ENCODE results near the gene NBDY.
"Not testable (repeated sequence)": the region's sequence is repeated elsewhere in the genome, so short reads cannot be mapped to it uniquely, and the experiment has no call there.

NBDY gene

GRCh38 chrX:56729152-56729850, at the start of gene NBDY:
NBDY (plus strand) TSS chrX:56729243; CDS start chrX:56729354, 111 bp downstream.
- intact Hi-C loops (cut with DNase I): no loop called here
- peak; percentile 13 to 78 (median 28) for DNase-seq

DNA sequence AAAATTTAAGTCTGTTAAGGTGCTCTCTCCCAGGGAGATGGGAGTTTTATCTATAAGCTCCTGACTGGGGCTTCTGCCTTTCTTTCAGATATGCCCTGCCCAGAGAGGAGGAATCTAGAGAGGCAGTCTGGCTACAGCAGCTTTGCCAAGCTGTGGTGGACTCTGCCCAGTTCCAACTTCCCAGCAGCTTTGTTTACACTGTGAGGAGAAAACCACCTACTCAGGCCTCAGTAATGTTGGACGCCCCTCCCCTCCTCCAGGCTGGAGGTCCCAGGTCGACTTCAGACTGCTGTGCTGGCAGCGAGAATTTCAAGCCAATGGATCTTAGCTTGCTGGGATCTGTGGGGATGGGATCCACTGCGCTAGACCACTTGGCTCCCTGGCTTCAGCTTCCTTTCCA, 24.5 kb upstream of the NBDY start:
- intact Hi-C loops (cut with DNase I): not testable (repeated sequence)
- peak in 1 of 10 donors; percentile 35 for DNase-seq

DNA sequence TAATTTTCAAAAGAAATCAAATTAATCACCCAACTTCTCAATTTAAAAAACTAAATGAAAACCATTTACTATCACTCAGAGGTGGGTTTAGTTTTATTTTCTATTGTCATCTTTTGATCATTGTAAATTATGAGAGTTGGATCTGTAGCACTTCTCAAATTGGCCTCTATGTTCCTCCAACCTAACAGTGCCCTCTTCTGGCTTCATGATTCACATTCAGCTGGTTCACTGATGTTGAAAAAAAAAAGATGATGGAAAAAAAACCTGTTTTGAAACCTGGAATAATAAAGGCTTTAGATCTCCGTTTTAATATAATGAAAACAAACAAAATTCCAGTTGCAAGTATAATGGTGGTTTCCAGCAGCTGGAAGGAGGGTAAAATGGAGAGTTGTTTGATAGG, 2.4 kb upstream of the NBDY start:
- intact Hi-C loops (cut with DNase I): loop anchor here (2.0 kb wide), 1 partner anchor 446 kb away; no protein-coding TSS in a partner anchor
- DNase-seq: peak in 1 of 10 donors; percentile 7

GRCh38 chrX:56727531-56727930, 1.5 kb upstream of the NBDY start:
- no peak for DNase-seq
- intact Hi-C loops (cut with DNase I): loop anchor here (2.0 kb wide), 1 partner anchor 447 kb away; no protein-coding TSS in a partner anchor

GRCh38 chrX:56728321-56728720, 722 bp upstream of the NBDY start:
- intact Hi-C loops (cut with DNase I): no loop called here
- DNase-seq: no peak

GRCh38 chrX:56728752-56729151, 291 bp upstream of the NBDY start:
- intact Hi-C loops (cut with DNase I): no loop called here
- DNase-seq: no peak

DNA sequence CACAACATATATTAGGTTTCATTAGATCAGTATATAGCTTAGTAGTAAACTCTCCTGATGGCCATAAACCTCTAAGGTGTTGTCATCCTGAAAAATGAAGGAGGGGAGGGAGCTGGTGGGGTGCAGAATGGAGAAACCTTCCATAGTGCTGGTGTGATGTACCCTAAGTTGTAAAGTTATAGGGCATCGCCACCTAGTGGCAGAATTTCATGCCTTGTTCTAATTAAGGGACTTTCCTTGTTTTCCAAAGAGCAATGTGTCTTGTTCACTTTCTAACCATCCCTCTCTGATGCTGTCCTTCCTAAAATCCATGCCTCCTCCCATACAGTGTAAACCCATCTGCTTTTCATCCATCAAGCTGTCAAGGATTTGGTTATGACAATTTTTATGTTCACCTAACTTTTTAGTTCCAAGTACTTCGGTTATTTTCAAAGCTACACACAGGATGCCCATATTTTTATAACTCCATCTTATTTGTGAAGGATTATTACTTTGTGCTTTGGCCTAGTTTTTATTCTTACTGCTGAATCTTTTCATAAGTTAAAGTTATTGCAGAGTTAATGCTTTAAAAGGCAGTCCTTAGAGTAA, 4.5 kb downstream of the NBDY start:
- intact Hi-C loops (cut with DNase I): loop anchor here (10.0 kb wide), 1 partner anchor 169 kb away; the partner anchor contains the start of gene UBQLN2
- DNase-seq: peak in 5 of 10 donors; percentile 24 to 46 (median 34)

DNA sequence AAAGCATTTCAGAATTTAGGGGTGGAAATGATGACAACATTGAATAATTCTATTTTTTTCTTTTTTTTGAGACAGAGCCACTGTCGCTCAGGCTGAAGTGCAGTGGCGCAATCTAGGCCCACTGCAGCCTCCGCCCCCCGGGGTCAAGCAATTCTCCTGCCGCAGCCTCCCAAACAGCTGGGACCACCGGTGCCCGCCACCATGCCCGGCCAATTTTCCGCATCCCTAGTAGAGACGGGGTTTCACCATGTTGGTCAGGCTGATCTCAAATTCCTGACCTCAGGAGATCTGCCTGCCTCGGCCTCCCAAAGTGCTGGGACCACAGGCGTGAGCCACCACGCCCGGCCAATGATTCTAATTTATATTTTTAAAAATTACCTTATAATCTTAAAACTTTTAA, 7.2 kb downstream of the NBDY start:
- intact Hi-C loops (cut with DNase I): loop anchor here (10.0 kb wide), 1 partner anchor 171 kb away; the partner anchor contains the start of gene UBQLN2
- peak in 1 of 10 donors; percentile 72 for DNase-seq

GRCh38 chrX:56738670-56739069, 9.6 kb downstream of the NBDY start:
- DNase-seq: no peak
- intact Hi-C loops (cut with DNase I): loop anchor here (10.0 kb wide), 1 partner anchor 174 kb away; the partner anchor contains the start of gene UBQLN2

GRCh38 chrX:56744996-56745395, 16.0 kb downstream of the NBDY start:
- intact Hi-C loops (cut with DNase I): no loop called here
- no peak for DNase-seq

DNA sequence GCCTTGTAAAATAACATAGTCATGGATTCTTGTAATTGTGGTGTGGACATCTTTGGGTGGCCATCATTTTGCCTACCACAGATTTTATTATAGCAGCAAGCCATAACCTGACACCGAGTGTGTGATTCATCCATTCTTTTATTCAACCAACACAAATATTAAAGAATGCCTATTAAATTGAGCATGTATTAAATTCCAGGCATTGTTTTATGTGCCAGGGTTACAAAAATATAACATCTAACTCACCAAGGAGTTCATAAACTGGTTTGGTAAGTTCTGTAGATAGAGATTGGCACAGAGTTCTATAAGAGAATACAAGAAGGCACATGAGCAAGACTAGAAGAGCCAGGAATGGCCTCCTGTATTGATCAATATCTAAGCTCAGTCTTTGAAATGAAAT, 18.0 kb downstream of the NBDY start:
- no peak for DNase-seq
- intact Hi-C loops (cut with DNase I): no loop called here

- DNase-seq: no peak
- intact Hi-C loops (cut with DNase I): no loop called here
Observed at GRCh38 chrX:56751071-56751470, 22.0 kb downstream of the NBDY start.

DNA sequence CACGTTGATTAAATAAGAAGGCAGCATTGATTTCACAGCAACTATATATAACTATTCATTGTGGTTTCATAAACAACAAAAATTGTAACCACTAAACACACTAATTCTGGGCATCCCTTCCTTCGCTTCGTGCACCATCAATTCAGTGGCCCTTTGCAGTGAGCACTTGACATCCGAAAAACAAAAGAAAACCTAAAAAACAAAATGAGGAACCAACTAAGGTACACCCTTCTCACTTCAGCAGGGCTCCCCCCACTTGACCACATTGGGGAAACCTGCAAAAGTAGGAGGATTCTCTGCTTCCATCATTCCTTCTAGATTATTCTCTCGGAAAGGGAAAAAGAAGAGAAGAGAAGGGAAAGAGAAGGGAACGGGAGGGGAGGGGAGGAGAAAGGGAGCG, 28.3 kb downstream of the NBDY start:
- intact Hi-C loops (cut with DNase I): no loop called here
- DNase-seq: no peak

GRCh38 chrX:56758456-56758855, 29.4 kb downstream of the NBDY start:
- intact Hi-C loops (cut with DNase I): no loop called here

GRCh38 chrX:56759736-56760409, 30.8 kb downstream of the NBDY start:
- intact Hi-C loops (cut with DNase I): no loop called here

More at GRCh38 chrX:56758456-56758855, 29.4 kb downstream of the NBDY start:
- DNase-seq: peak in 1 of 10 donors; percentile 34

GRCh38 chrX:56760410-56761124, 31.5 kb downstream of the NBDY start:
- peak in 2 of 10 donors; percentile 61 to 63 for DNase-seq
- intact Hi-C loops (cut with DNase I): not testable (repeated sequence)

More at GRCh38 chrX:56759736-56760409, 30.8 kb downstream of the NBDY start:
- DNase-seq: peak in 3 of 10 donors; percentile 26 to 77 (median 42)

- DNase-seq: peak in 3 of 10 donors; percentile 15 to 55 (median 22)
- intact Hi-C loops (cut with DNase I): no loop called here
Observed at GRCh38 chrX:56761167-56761566, 32.1 kb downstream of the NBDY start.

DNA sequence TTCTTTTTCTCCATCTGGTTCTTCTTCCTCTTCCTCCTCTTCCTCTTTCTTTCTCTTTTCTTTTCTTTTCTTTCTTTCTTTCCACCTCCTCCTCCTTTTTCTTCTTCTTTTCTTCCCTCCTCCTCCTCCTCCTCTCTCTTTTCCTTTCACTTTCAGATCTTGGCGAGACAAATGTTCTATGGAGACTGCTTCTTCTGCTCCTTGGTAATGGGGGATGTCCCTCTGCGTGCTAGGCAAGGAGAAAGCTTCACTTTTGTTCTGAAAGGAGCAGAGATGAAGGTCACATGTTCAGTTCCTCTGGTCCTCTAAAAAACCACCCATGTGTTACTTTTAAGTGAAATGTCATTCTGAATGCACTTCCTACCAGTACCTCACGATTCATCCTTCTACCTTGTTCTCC, 33.2 kb downstream of the NBDY start:
- intact Hi-C loops (cut with DNase I): no loop called here
- DNase-seq: no peak

DNA sequence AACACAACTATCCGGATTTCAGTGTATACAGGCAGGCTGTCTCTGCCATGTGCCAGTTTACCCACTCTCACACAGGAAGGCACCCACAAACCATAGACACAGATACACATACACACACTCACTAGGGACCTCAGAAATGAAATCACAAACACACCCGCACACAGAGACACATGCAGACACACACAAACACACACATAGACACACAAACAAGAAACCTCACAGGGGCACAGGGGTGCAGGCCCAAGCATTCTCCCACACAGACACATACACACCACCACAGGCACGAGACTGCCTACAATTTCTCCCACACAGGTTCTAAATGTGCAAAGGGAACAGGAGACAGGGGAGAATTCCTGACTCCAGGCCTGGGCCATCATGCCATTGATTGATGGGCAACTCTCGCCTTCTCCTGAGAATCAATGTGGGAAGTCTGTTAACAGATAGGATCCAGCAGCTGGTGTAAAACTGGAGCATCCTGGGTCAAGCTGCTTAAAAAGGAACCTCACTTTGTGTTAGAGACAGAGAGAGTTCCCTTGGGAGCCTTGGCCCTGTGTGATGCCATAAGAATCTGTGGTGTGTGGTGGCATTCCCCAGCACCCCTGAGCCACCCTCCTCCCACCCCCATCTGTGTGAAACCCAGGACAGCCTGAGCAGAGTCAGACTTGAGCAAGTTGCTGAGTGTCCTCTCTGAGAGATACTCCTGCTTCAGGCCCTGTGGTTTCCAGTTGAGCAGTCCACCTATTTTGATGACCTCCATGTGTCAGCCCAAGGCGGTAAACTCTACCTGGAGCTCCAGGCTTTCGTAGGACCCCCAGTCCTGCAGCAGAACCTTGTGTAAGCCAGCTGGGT, 33.9 kb downstream of the NBDY start:
- peak in 3 of 10 donors; percentile 6 to 52 (median 15) for DNase-seq
- intact Hi-C loops (cut with DNase I): no loop called here
